Measurements from ENCODE around the gene NOS1. TPM values are rescaled to one million over a fixed set of nuclear protein-coding genes. Genes with fewer than 3 reads are reported as not detected.

The NOS1 gene
- total RNA-seq, 1 donor from 2014 or later = not detected

DNA sequence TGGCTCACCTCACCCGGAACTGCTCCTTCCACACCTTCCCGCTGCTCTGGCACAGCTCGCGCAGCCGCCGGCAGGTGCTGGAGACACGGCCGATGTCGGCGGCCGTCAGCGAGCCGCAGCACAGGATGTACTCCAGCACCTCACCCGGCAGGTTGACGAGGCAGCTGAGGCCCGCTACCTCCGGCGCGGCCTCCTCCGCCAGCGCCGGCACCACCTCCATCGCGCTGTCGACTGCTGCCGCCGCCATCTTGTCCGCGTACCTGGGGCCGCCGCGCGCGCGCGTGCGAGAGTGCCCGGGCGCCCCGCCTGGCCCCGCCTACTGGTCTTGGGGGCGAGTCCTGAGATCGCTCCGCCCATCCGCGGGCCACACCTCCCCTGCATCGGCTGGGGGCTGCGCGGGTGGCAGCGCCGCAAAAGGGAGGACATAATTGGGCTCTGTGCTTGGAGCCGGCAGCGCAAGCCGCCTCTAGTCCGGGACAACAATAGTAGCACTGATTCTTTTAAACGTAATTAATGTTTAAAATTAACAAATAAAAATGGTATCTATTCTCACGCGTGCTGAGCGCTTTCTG is 171.1 kb downstream of the NOS1 start, which contains the start of gene FBXO21:
Gene FBXO21, minus strand, starts transcription at position 261 of the 572 bp plus-strand sequence. Its CDS starts 14 bp downstream, at position 247.
- H3K9me3 Mint-ChIP-seq (ENCODE audit: low read depth) = peaks cover 7% of the 10 kb centered on the region
- DNase-seq (ENCODE audit: low spot score) = peak; percentile 94
- peak within 1 kb of the TSS; percentile 75 for H3K27ac Mint-ChIP-seq (ENCODE audit: unreplicated experiment)
- H3K4me1 Mint-ChIP-seq (ENCODE audit: low read depth) = peaks cover 21% of the 10 kb centered on the region
- peaks cover 7% of the 10 kb centered on the region for H3K27me3 Mint-ChIP-seq (ENCODE audit: low read depth)
- TF ChIP-seq, protein P1, sequence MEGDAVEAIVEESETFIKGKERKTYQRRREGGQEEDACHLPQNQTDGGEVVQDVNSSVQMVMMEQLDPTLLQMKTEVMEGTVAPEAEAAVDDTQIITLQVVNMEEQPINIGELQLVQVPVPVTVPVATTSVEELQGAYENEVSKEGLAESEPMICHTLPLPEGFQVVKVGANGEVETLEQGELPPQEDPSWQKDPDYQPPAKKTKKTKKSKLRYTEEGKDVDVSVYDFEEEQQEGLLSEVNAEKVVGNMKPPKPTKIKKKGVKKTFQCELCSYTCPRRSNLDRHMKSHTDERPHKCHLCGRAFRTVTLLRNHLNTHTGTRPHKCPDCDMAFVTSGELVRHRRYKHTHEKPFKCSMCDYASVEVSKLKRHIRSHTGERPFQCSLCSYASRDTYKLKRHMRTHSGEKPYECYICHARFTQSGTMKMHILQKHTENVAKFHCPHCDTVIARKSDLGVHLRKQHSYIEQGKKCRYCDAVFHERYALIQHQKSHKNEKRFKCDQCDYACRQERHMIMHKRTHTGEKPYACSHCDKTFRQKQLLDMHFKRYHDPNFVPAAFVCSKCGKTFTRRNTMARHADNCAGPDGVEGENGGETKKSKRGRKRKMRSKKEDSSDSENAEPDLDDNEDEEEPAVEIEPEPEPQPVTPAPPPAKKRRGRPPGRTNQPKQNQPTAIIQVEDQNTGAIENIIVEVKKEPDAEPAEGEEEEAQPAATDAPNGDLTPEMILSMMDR (IDR thresholded peaks at IDR 0.05) = no peak
- H3K36me3 Mint-ChIP-seq (ENCODE audit: low read depth) = peaks cover 3% of the 10 kb centered on the region
- peak within 1 kb of the TSS; percentile 89 for H3K4me3 Mint-ChIP-seq (ENCODE audit: unreplicated experiment)

GRCh38 chr12:117189725-117190209 is 171.7 kb downstream of the NOS1 start:
- peaks cover 8% of the 10 kb centered on the region for H3K36me3 Mint-ChIP-seq (ENCODE audit: low read depth)
- TF ChIP-seq, protein P1 (IDR thresholded peaks at IDR 0.05) = no peak
- peaks cover 7% of the 10 kb centered on the region for H3K9me3 Mint-ChIP-seq (ENCODE audit: low read depth)
- peaks cover 7% of the 10 kb centered on the region for H3K27me3 Mint-ChIP-seq (ENCODE audit: low read depth)
- H3K4me1 Mint-ChIP-seq (ENCODE audit: low read depth) = peaks cover 21% of the 10 kb centered on the region
- peak; percentile 74 for DNase-seq (ENCODE audit: low spot score)
- peak overlapping the region; percentile 89 for H3K4me3 Mint-ChIP-seq (ENCODE audit: unreplicated experiment)
- H3K27ac Mint-ChIP-seq (ENCODE audit: unreplicated experiment) = peak overlapping the region; percentile 75

- peaks cover 21% of the 10 kb centered on the region for H3K4me1 Mint-ChIP-seq (ENCODE audit: low read depth)
- peaks cover 7% of the 10 kb centered on the region for H3K27me3 Mint-ChIP-seq (ENCODE audit: low read depth)
- H3K36me3 Mint-ChIP-seq (ENCODE audit: low read depth) = peaks cover 11% of the 10 kb centered on the region
- peak overlapping the region; percentile 89 for H3K4me3 Mint-ChIP-seq (ENCODE audit: unreplicated experiment)
- TF ChIP-seq, protein P1 (IDR thresholded peaks at IDR 0.05) = peak; percentile 17
- peaks cover 7% of the 10 kb centered on the region for H3K9me3 Mint-ChIP-seq (ENCODE audit: low read depth)
- H3K27ac Mint-ChIP-seq (ENCODE audit: unreplicated experiment) = peak overlapping the region; percentile 75
- DNase-seq (ENCODE audit: low spot score) = peak; percentile 57
Measured at GRCh38 chr12:117188961-117189724, 172.3 kb downstream of the NOS1 start.

DNA sequence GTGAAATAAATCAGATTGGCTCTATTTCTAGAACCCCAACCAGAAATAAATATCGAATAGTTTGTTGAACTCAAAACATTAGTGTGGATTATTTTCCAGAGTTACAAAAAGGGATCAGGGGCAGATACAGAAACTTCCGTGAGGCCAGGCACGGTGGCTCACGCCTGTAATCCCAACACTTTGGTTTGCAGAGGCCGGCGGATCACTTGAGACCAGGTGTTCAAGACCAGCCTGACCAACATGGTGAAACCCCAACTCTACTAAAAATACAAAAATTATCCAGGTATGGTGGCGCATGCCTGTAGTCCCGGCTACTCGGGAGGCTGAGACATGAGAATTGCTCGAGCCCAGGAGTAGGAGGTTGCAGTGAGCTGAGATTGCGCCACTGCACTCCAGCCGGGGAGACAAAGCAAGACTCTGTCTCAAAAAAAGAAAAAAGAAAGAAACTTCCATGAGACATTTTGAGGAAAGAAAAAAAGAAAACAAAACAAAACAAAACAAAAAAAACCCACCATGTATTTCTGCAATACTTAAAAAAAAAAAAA is 173.2 kb downstream of the NOS1 start:
- TF ChIP-seq, protein P1 (IDR thresholded peaks at IDR 0.05) = no peak
- H3K4me1 Mint-ChIP-seq (ENCODE audit: low read depth) = peaks cover 21% of the 10 kb centered on the region
- peaks cover 14% of the 10 kb centered on the region for H3K36me3 Mint-ChIP-seq (ENCODE audit: low read depth)
- DNase-seq (ENCODE audit: low spot score) = peak; percentile 14
- no peaks in the 10 kb centered on the region for H3K9me3 Mint-ChIP-seq (ENCODE audit: low read depth)
- H3K27me3 Mint-ChIP-seq (ENCODE audit: low read depth) = peaks cover 4% of the 10 kb centered on the region
- no peak overlapping the region for H3K27ac Mint-ChIP-seq (ENCODE audit: unreplicated experiment)
- no peak overlapping the region for H3K4me3 Mint-ChIP-seq (ENCODE audit: unreplicated experiment)

GRCh38 chr12:117187421-117187820 is 174.0 kb downstream of the NOS1 start:
- Mint-ChIP-seq H3K27me3 (ENCODE audit: low read depth) (peaks cover 4% of the 10 kb centered on the region), H3K36me3 (ENCODE audit: low read depth) (peaks cover 14% of the 10 kb centered on the region), H3K4me3 (ENCODE audit: unreplicated experiment) (no peak overlapping the region), H3K27ac (ENCODE audit: unreplicated experiment) (no peak overlapping the region), H3K4me1 (ENCODE audit: low read depth) (peaks cover 21% of the 10 kb centered on the region), H3K9me3 (ENCODE audit: low read depth) (no peaks in the 10 kb centered on the region)
- peak; percentile 12 for DNase-seq (ENCODE audit: low spot score)
- TF ChIP-seq, protein P1 (IDR thresholded peaks at IDR 0.05) = no peak
